Measurements from ENCODE around the gene KIAA1614.

KIAA1614 gene

DNA sequence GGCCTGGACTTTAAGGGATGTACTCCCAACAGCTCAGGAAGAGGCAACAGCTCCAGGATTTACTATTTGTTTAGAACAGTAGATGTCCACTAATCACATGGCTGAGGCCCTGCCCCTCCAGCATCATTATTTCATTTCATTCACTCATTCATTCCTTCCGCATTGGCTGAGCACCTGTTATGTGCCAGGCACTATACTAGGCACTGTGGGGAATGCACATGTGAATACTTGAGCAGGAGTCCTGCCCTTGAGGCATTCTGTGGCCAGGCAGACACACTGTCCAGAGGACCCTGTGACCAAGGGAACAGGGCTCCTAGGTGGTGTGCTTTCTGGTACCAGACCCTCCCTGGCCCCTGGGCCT lies 24.3 kb downstream of the KIAA1614 start:
- Histone ChIP-seq H3K27ac (ENCODE audit: low read depth, low read length) (no peak overlapping the region), H3K4me2 (ENCODE audit: low read length) (no peak overlapping the region), H3K36me3 (ENCODE audit: control insufficient read depth, insufficient read depth, low read length) (no peaks in the 10 kb centered on the region), H3K4ac (ENCODE audit: low read depth, low read length) (no peak overlapping the region), H3K23ac (ENCODE audit: low read length) (no peak overlapping the region), H2BK15ac (replicated peaks; ENCODE audit: low read depth) (no peak overlapping the region), H3K56ac (ENCODE audit: low read length) (no peak overlapping the region), H3K4me1 (ENCODE audit: control insufficient read depth, low read depth, low read length) (no peaks in the 10 kb centered on the region), H4K5ac (ENCODE audit: low read length) (no peak overlapping the region), H2BK120ac (ENCODE audit: low read depth, low read length) (no peak overlapping the region), H3K4me3 (ENCODE audit: low read length) (no peak overlapping the region), H2BK5ac (ENCODE audit: low read length) (no peak overlapping the region), H3K18ac (ENCODE audit: low read length) (no peak overlapping the region), H4K8ac (ENCODE audit: low read depth, low read length) (no peak overlapping the region), H3K79me2 (ENCODE audit: control insufficient read depth, insufficient read depth, low read length) (no peaks in the 10 kb centered on the region), H3K79me1 (ENCODE audit: low read length) (no peaks in the 10 kb centered on the region), H3K9ac (ENCODE audit: low read length) (no peak overlapping the region), H2AK5ac (ENCODE audit: low read length) (no peak overlapping the region), H3K27me3 (ENCODE audit: insufficient read depth, low read length, poor library complexity) (no peaks in the 10 kb centered on the region)
- WGBS (ENCODE audit: extremely low coverage, insufficient coverage, low lambda C conversion rate) = no CpG with 5 or more reads among the region's 1 CpG
- no peak for DNase-seq

GRCh38 chr1:180937624-180938225 lies 25.0 kb downstream of the KIAA1614 start:
- Histone ChIP-seq H3K9ac (ENCODE audit: low read length) (no peak overlapping the region), H3K4me3 (ENCODE audit: low read length) (no peak overlapping the region), H2AK5ac (ENCODE audit: low read length) (no peak overlapping the region), H3K79me1 (ENCODE audit: low read length) (no peaks in the 10 kb centered on the region), H3K18ac (ENCODE audit: low read length) (no peak overlapping the region), H2BK15ac (replicated peaks; ENCODE audit: low read depth) (no peak overlapping the region), H3K4ac (ENCODE audit: low read depth, low read length) (no peak overlapping the region), H3K4me2 (ENCODE audit: low read length) (no peak overlapping the region), H3K23ac (ENCODE audit: low read length) (no peak overlapping the region), H3K36me3 (ENCODE audit: control insufficient read depth, insufficient read depth, low read length) (no peaks in the 10 kb centered on the region), H4K5ac (ENCODE audit: low read length) (no peak overlapping the region), H2BK5ac (ENCODE audit: low read length) (no peak overlapping the region), H3K79me2 (ENCODE audit: control insufficient read depth, insufficient read depth, low read length) (no peaks in the 10 kb centered on the region), H3K56ac (ENCODE audit: low read length) (no peak overlapping the region), H3K27ac (ENCODE audit: low read depth, low read length) (no peak overlapping the region), H2BK120ac (ENCODE audit: low read depth, low read length) (no peak overlapping the region), H3K4me1 (ENCODE audit: control insufficient read depth, low read depth, low read length) (no peaks in the 10 kb centered on the region), H4K8ac (ENCODE audit: low read depth, low read length) (no peak overlapping the region), H3K27me3 (ENCODE audit: insufficient read depth, low read length, poor library complexity) (no peaks in the 10 kb centered on the region)
- DNase-seq = no peak
- no CpG with 5 or more reads among the region's 9 CpGs for WGBS (ENCODE audit: extremely low coverage, insufficient coverage, low lambda C conversion rate)

GRCh38 chr1:180939073-180939710 lies 26.5 kb downstream of the KIAA1614 start:
- Histone ChIP-seq H3K27ac (ENCODE audit: low read depth, low read length) (no peak overlapping the region), H3K4me3 (ENCODE audit: low read length) (no peak overlapping the region), H3K23ac (ENCODE audit: low read length) (no peak overlapping the region), H3K56ac (ENCODE audit: low read length) (no peak overlapping the region), H2BK15ac (replicated peaks; ENCODE audit: low read depth) (no peak overlapping the region), H3K9ac (ENCODE audit: low read length) (no peak overlapping the region), H2BK5ac (ENCODE audit: low read length) (no peak overlapping the region), H3K4me1 (ENCODE audit: control insufficient read depth, low read depth, low read length) (no peaks in the 10 kb centered on the region), H3K27me3 (ENCODE audit: insufficient read depth, low read length, poor library complexity) (no peaks in the 10 kb centered on the region), H2BK120ac (ENCODE audit: low read depth, low read length) (no peak overlapping the region), H3K4me2 (ENCODE audit: low read length) (no peak overlapping the region), H3K79me2 (ENCODE audit: control insufficient read depth, insufficient read depth, low read length) (no peaks in the 10 kb centered on the region), H4K5ac (ENCODE audit: low read length) (no peak overlapping the region), H3K79me1 (ENCODE audit: low read length) (no peaks in the 10 kb centered on the region), H2AK5ac (ENCODE audit: low read length) (no peak overlapping the region), H3K36me3 (ENCODE audit: control insufficient read depth, insufficient read depth, low read length) (no peaks in the 10 kb centered on the region), H3K18ac (ENCODE audit: low read length) (no peak overlapping the region), H3K4ac (ENCODE audit: low read depth, low read length) (no peak overlapping the region), H4K8ac (ENCODE audit: low read depth, low read length) (no peak overlapping the region)
- no peak for DNase-seq
- no CpG with 5 or more reads among the region's 9 CpGs for WGBS (ENCODE audit: extremely low coverage, insufficient coverage, low lambda C conversion rate)

DNA sequence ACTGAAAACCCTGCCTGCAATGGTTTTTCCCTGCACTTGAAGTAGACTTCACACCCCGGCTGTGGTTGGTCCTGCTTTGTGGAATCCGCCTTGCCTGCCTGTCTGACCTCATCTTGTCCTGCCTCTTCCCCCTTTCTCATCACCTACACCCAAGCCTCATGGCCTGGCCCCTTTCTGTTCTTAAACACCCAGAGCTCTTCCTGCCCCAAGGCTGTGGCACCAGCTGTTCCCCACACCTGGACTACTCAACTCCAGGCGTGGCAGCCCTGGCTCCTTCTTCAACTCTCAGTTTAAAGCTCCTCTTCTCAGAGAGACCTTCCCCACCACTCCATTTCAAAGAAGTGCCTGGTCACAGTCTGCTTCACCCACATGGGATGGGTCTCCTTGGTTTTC lies 27.0 kb downstream of the KIAA1614 start:
- H3K9ac ChIP-seq (ENCODE audit: low read length) = no peak overlapping the region
- no peak for DNase-seq
- no peaks in the 10 kb centered on the region for H3K4me1 ChIP-seq (ENCODE audit: control insufficient read depth, low read depth, low read length)
- H3K79me1 ChIP-seq (ENCODE audit: low read length) = no peaks in the 10 kb centered on the region
- no CpG with 5 or more reads among the region's 3 CpGs for WGBS (ENCODE audit: extremely low coverage, insufficient coverage, low lambda C conversion rate)
- no peaks in the 10 kb centered on the region for H3K79me2 ChIP-seq (ENCODE audit: control insufficient read depth, insufficient read depth, low read length)
- H3K4ac ChIP-seq (ENCODE audit: low read depth, low read length) = no peak overlapping the region
- H4K5ac ChIP-seq (ENCODE audit: low read length) = no peak overlapping the region
- no peak overlapping the region for H3K18ac ChIP-seq (ENCODE audit: low read length)
- H3K27me3 ChIP-seq (ENCODE audit: insufficient read depth, low read length, poor library complexity) = no peaks in the 10 kb centered on the region
- no peak overlapping the region for H4K8ac ChIP-seq (ENCODE audit: low read depth, low read length)
- no peak overlapping the region for H3K23ac ChIP-seq (ENCODE audit: low read length)
- H3K4me2 ChIP-seq (ENCODE audit: low read length) = no peak overlapping the region
- no peaks in the 10 kb centered on the region for H3K36me3 ChIP-seq (ENCODE audit: control insufficient read depth, insufficient read depth, low read length)
- H2BK5ac ChIP-seq (ENCODE audit: low read length) = no peak overlapping the region
- H3K4me3 ChIP-seq (ENCODE audit: low read length) = no peak overlapping the region
- H2BK15ac ChIP-seq (replicated peaks; ENCODE audit: low read depth) = no peak overlapping the region
- H3K56ac ChIP-seq (ENCODE audit: low read length) = no peak overlapping the region
- H3K27ac ChIP-seq (ENCODE audit: low read depth, low read length) = no peak overlapping the region
- H2BK120ac ChIP-seq (ENCODE audit: low read depth, low read length) = no peak overlapping the region
- no peak overlapping the region for H2AK5ac ChIP-seq (ENCODE audit: low read length)

DNA sequence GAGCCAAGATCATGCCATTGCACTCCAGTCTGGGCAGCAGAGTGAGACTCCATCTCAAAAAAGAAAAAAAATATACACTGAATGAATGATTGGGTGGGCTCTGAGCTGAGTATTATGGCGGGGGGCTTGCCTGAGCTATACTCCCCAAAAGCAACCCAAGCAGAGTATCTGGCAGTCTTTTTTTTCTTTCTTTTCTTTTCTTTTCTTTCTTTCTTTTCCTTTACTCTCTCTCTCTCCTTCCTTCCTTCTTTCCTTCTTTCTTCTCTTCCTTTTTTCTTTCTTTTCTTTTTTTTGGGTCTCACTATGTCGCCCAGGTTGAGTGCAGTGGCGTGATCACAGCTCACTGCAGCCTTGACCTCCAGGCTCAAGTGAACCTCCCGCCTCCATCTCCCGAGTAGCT lies 27.7 kb downstream of the KIAA1614 start:
- Histone ChIP-seq H3K79me2 (ENCODE audit: control insufficient read depth, insufficient read depth, low read length) (no peaks in the 10 kb centered on the region), H2BK15ac (replicated peaks; ENCODE audit: low read depth) (no peak overlapping the region), H3K4me2 (ENCODE audit: low read length) (no peak overlapping the region), H3K36me3 (ENCODE audit: control insufficient read depth, insufficient read depth, low read length) (no peaks in the 10 kb centered on the region), H3K4me3 (ENCODE audit: low read length) (no peak overlapping the region), H2AK5ac (ENCODE audit: low read length) (no peak overlapping the region), H2BK5ac (ENCODE audit: low read length) (no peak overlapping the region), H3K4ac (ENCODE audit: low read depth, low read length) (no peak overlapping the region), H3K9ac (ENCODE audit: low read length) (no peak overlapping the region), H3K56ac (ENCODE audit: low read length) (no peak overlapping the region), H3K79me1 (ENCODE audit: low read length) (no peaks in the 10 kb centered on the region), H3K18ac (ENCODE audit: low read length) (no peak overlapping the region), H3K23ac (ENCODE audit: low read length) (no peak overlapping the region), H3K4me1 (ENCODE audit: control insufficient read depth, low read depth, low read length) (no peaks in the 10 kb centered on the region), H4K5ac (ENCODE audit: low read length) (no peak overlapping the region), H3K27ac (ENCODE audit: low read depth, low read length) (no peak overlapping the region), H3K27me3 (ENCODE audit: insufficient read depth, low read length, poor library complexity) (no peaks in the 10 kb centered on the region), H4K8ac (ENCODE audit: low read depth, low read length) (no peak overlapping the region), H2BK120ac (ENCODE audit: low read depth, low read length) (no peak overlapping the region)
- DNase-seq = no peak
- WGBS (ENCODE audit: extremely low coverage, insufficient coverage, low lambda C conversion rate) = no CpG with 5 or more reads among the region's 5 CpGs
